ENCODE results near the gene PTPRD. TPM values are rescaled to one million over a fixed set of nuclear protein-coding genes. Genes with fewer than 3 reads are reported as not detected.

The PTPRD gene
- total and polyA plus RNA-seq, 2 of the 4 experiments (the other 2 are of a cell fraction), result 0.07 to 0.18 TPM

DNA sequence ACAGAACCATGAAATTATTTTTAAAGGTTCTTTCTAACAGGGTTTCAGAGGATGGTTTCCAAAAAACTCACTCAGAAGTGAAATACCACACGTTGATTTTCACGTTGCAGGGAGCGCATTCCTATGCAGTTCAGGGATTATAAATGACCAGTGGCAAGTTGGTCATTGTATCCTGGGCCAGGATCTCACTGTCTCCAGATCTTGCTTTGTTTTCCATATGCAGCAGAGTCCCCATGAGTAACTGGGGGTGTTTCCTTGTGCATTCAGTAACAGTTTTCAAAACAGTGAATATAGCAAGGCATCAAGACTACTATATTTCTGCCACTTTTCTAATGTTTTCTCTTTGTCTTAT, 1748.3 kb downstream of the PTPRD start:
- Histone ChIP-seq H3K18ac (ENCODE audit: low read depth, low read length) (no peak overlapping the region), H3K9ac (ENCODE audit: low read depth, low read length) (no peak overlapping the region), H3K4me1 (ENCODE audit: control insufficient read depth, insufficient read depth, low read length) (no peaks in the 10 kb centered on the region), H4K8ac (ENCODE audit: low read depth in 2 of 2, low read length in 2 of 2) (no peak overlapping the region), H2AK5ac (ENCODE audit: low read depth, low read length) (no peak overlapping the region), H3K9me3 (ENCODE audit: control insufficient read depth, insufficient read depth, low read length) (no peaks in the 10 kb centered on the region), H2BK5ac (ENCODE audit: low read depth, low read length, poor library complexity, severe bottlenecking) (no peak overlapping the region), H2AFZ (replicated peaks; ENCODE audit: low read length, poor library complexity) (no peak overlapping the region), H3K9me1 (ENCODE audit: insufficient read depth, low read length) (no peaks in the 10 kb centered on the region), H3K14ac (replicated peaks; ENCODE audit: low read depth, low read length) (no peak overlapping the region), H3K56ac (ENCODE audit: extremely low read depth, insufficient read depth, low read length) (no peak overlapping the region), H4K5ac (ENCODE audit: low read depth, low read length) (no peak overlapping the region), H2BK15ac (ENCODE audit: low read depth, low read length) (no peak overlapping the region), H3K4ac (ENCODE audit: low read depth, low read length) (no peak overlapping the region), H3K4me3 (ENCODE audit: insufficient read depth, low read depth, low read length) (no peak overlapping the region), H2BK20ac (ENCODE audit: low read depth, low read length) (no peak overlapping the region), H2AK9ac (replicated peaks; ENCODE audit: low read depth, low read length, poor library complexity) (no peak overlapping the region), H3K36me3 (ENCODE audit: control insufficient read depth, insufficient read depth, low read length) (no peaks in the 10 kb centered on the region), H4K91ac (ENCODE audit: insufficient read depth, low read depth, low read length) (no peak overlapping the region), H3K4me2 (ENCODE audit: low read depth, low read length) (no peak overlapping the region), H2BK120ac (ENCODE audit: low read depth, low read length) (no peak overlapping the region), H3K23ac (ENCODE audit: low read depth, low read length) (no peak overlapping the region), H3K27ac (ENCODE audit: insufficient read depth, low read length) (no peak overlapping the region), H4K20me1 (ENCODE audit: insufficient read depth, low read length) (no peaks in the 10 kb centered on the region), H3K27me3 (ENCODE audit: control insufficient read depth, insufficient read depth, low read length) (no peaks in the 10 kb centered on the region; the same call in 1 of the 2 replicates), H3K79me1 (ENCODE audit: low read depth in 1 of 2, low read length in 2 of 2) (no peaks in the 10 kb centered on the region)
- no CpG with 5 or more reads among the region's 3 CpGs for WGBS, 2 experiments (ENCODE audit: extremely low coverage in 2 of 2, insufficient read length in 1 of 2)
- no TSS peak for BruUV-seq (replicated peaks)
- TF ChIP-seq NFE2L2 (IDR thresholded peaks at IDR 0.05; ENCODE audit: low read depth, low read length) (no peak), MXI1 (IDR thresholded peaks at IDR 0.05; ENCODE audit: borderline replicate concordance, low read depth, low read length) (no peak), CHD1 (IDR thresholded peaks at IDR 0.05; ENCODE audit: low read depth, low read length) (no peak), MAZ (IDR thresholded peaks at IDR 0.05; ENCODE audit: borderline replicate concordance, low read depth, low read length) (no peak), RFX5 (IDR thresholded peaks at IDR 0.05; ENCODE audit: low read depth, low read length) (no peak), FOS (IDR thresholded peaks at IDR 0.05; ENCODE audit: low read depth, low read length) (no peak), RAD21 (IDR thresholded peaks at IDR 0.05; ENCODE audit: low read length) (no peak), SMC3 (IDR thresholded peaks at IDR 0.05; ENCODE audit: low read depth, low read length) (no peak), RCOR1 (IDR thresholded peaks at IDR 0.05; ENCODE audit: insufficient replicate concordance, low read length) (no peak), MAFK (IDR thresholded peaks at IDR 0.05; ENCODE audit: low read depth, low read length) (no peak), POLR2A (IDR thresholded peaks at IDR 0.05; ENCODE audit: low read depth, low read length) (no peak)
- TF ChIP-seq, protein P1, sequence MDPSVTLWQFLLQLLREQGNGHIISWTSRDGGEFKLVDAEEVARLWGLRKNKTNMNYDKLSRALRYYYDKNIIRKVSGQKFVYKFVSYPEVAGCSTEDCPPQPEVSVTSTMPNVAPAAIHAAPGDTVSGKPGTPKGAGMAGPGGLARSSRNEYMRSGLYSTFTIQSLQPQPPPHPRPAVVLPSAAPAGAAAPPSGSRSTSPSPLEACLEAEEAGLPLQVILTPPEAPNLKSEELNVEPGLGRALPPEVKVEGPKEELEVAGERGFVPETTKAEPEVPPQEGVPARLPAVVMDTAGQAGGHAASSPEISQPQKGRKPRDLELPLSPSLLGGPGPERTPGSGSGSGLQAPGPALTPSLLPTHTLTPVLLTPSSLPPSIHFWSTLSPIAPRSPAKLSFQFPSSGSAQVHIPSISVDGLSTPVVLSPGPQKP (IDR thresholded peaks at IDR 0.05; ENCODE audit: borderline replicate concordance, low read depth, low read length), result no peak
- TF ChIP-seq, protein P2, sequence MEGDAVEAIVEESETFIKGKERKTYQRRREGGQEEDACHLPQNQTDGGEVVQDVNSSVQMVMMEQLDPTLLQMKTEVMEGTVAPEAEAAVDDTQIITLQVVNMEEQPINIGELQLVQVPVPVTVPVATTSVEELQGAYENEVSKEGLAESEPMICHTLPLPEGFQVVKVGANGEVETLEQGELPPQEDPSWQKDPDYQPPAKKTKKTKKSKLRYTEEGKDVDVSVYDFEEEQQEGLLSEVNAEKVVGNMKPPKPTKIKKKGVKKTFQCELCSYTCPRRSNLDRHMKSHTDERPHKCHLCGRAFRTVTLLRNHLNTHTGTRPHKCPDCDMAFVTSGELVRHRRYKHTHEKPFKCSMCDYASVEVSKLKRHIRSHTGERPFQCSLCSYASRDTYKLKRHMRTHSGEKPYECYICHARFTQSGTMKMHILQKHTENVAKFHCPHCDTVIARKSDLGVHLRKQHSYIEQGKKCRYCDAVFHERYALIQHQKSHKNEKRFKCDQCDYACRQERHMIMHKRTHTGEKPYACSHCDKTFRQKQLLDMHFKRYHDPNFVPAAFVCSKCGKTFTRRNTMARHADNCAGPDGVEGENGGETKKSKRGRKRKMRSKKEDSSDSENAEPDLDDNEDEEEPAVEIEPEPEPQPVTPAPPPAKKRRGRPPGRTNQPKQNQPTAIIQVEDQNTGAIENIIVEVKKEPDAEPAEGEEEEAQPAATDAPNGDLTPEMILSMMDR (conservative IDR thresholded peaks at IDR 0.05; ENCODE audit: low read depth, low read length), result no peak
- TF ChIP-seq, protein P3, sequence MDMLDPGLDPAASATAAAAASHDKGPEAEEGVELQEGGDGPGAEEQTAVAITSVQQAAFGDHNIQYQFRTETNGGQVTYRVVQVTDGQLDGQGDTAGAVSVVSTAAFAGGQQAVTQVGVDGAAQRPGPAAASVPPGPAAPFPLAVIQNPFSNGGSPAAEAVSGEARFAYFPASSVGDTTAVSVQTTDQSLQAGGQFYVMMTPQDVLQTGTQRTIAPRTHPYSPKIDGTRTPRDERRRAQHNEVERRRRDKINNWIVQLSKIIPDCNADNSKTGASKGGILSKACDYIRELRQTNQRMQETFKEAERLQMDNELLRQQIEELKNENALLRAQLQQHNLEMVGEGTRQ (IDR thresholded peaks at IDR 0.05; ENCODE audit: low read depth, low read length), result no peak
- ATAC-seq (ENCODE audit: low read depth), result peak; percentile 43
- ChIA-PET POLR2A (ENCODE audit: unreplicated experiment) (no interaction called here), CTCF (no interaction called here)
- in situ Hi-C loops (cut with MboI; ENCODE audit: low sequenced_read_pairs) (no loop called here), dilution Hi-C loops (cut with HindIII; ENCODE audit: low sequenced_read_pairs, unreplicated experiment) (no loop called here), intact Hi-C loops (cut with micrococcal nuclease) (no loop called here)
- DNase-seq, result no peak
